ENCODE results near the gene CCDC38. TPM values are rescaled to one million over a fixed set of nuclear protein-coding genes. Genes with fewer than 3 reads are reported as not detected.

CCDC38 gene
- total RNA-seq, 1 donor from 2014 or later, result not detected

DNA sequence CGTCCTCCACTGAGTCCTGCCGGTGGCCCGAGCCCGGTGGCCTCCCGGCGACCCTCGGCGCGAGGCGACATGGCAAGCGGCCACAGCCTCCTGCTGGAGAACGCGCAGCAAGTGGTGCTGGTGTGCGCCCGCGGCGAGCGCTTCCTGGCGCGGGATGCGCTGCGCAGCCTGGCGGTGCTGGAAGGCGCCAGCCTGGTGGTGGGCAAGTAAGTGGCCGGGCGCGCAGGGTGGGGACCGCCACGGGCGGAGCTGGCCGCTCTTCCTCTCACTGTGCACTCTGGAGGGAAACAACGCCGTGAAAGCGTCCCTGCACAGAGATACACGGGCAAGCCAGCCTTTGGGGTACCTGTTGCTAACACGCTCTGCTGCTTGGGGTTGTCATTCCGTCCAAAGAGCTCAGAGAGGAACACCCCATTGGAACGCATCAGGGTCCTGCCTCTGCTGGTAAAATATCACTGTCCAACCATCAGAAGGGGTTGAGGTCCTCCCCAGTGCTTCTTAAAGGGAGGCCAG is 972 bp upstream of the CCDC38 start, which contains the start of gene AMDHD1:
AMDHD1 (plus strand) TSS at position 2 of the 513 bp plus-strand sequence; CDS start at position 70, 68 bp downstream.
- no peaks in the 10 kb centered on the region for H3K27me3 ChIP-seq (ENCODE audit: control insufficient read depth in 3 of 3, insufficient read depth in 3 of 3, low read length in 3 of 3)
- H3K36me3 ChIP-seq (ENCODE audit: control insufficient read depth in 3 of 3, insufficient read depth in 3 of 3, low read length in 3 of 3), result no peaks in the 10 kb centered on the region
- H3K4me3 ChIP-seq (ENCODE audit: low read length in 3 of 3), result peak within 1 kb of the TSS; percentile 92 to 97 (median 92)
- H3K9me3 ChIP-seq (ENCODE audit: control insufficient read depth in 3 of 3, low read length in 3 of 3), result no peaks in the 10 kb centered on the region
- peaks cover 6 to 9% (median 6%) of the 10 kb centered on the region in 3 donors for H3K4me1 ChIP-seq (ENCODE audit: control insufficient read depth in 3 of 3, insufficient read depth in 3 of 3, low read length in 3 of 3)
- peak within 1 kb of the TSS; percentile 77 to 88 (median 83) for H3K9ac ChIP-seq (ENCODE audit: low read depth in 1 of 3, low read length in 3 of 3)
- H3K27ac ChIP-seq (ENCODE audit: low read depth, low read length), result peak within 1 kb of the TSS; percentile 69

- Histone ChIP-seq H3K27me3 (ENCODE audit: control insufficient read depth in 3 of 3, insufficient read depth in 3 of 3, low read length in 3 of 3) (no peaks in the 10 kb centered on the region), H3K9me3 (ENCODE audit: control insufficient read depth in 3 of 3, low read length in 3 of 3) (no peaks in the 10 kb centered on the region), H3K4me1 (ENCODE audit: control insufficient read depth in 3 of 3, insufficient read depth in 3 of 3, low read length in 3 of 3) (peaks cover 6 to 9% (median 6%) of the 10 kb centered on the region in 3 donors), H3K4me3 (ENCODE audit: low read length in 3 of 3) (peak overlapping the region; percentile 92 to 97 (median 92)), H3K36me3 (ENCODE audit: control insufficient read depth in 3 of 3, insufficient read depth in 3 of 3, low read length in 3 of 3) (no peaks in the 10 kb centered on the region), H3K9ac (ENCODE audit: low read depth in 1 of 3, low read length in 3 of 3) (peak overlapping the region; percentile 57 to 88 (median 77)), H3K27ac (ENCODE audit: low read depth, low read length) (peak overlapping the region; percentile 69)
Measured at GRCh38 chr12:95942101-95942523, 302 bp downstream of the CCDC38 start.

DNA sequence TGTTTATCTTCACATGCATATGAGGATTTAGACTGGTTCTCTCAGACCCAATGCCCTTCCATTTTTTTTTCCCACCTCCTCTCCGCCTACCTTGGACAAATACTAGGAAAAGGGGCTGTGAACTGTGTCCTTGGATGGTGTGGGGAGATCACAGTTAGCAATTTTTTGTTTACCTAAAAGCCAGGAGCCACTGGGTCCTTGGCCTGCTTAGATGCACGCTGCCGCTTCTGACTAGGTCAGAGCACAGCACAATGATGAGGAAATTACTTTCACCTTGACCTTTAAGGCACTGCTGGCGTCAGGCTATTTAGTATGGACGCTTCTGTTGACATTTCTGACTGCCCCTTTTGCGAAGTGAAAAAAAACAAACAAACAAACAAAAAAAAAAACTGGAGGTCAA is 1.9 kb downstream of the CCDC38 start:
- H3K27ac ChIP-seq (ENCODE audit: low read depth, low read length), result no peak overlapping the region
- H3K27me3 ChIP-seq (ENCODE audit: control insufficient read depth in 3 of 3, insufficient read depth in 3 of 3, low read length in 3 of 3), result no peaks in the 10 kb centered on the region
- no peak overlapping the region for H3K4me3 ChIP-seq (ENCODE audit: low read length in 3 of 3)
- no peaks in the 10 kb centered on the region for H3K36me3 ChIP-seq (ENCODE audit: control insufficient read depth in 3 of 3, insufficient read depth in 3 of 3, low read length in 3 of 3)
- H3K9me3 ChIP-seq (ENCODE audit: control insufficient read depth in 3 of 3, low read length in 3 of 3), result no peaks in the 10 kb centered on the region
- H3K9ac ChIP-seq (ENCODE audit: low read depth in 1 of 3, low read length in 3 of 3), result no peak overlapping the region
- peaks cover 6 to 9% (median 6%) of the 10 kb centered on the region in 3 donors for H3K4me1 ChIP-seq (ENCODE audit: control insufficient read depth in 3 of 3, insufficient read depth in 3 of 3, low read length in 3 of 3)

DNA sequence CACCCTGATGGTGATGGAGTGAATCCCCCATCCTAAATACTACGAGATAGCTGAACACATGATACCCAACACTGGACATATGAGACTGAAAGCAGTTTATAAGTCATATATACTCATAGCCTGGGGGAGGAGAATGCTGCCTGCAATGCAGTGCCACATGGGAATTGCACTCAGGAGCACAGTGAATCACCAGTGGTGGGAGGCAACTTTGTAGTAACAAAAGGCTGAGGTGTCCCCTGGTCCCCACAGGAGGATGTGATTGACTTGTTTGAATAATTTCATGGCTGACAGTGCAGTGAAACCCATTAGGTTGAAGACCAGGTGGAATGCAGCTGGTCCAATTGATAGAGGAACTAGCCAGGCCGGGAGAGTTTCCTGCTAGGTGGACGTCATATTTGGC is 20.2 kb downstream of the CCDC38 start:
- Histone ChIP-seq H3K9ac (ENCODE audit: low read depth in 1 of 3, low read length in 3 of 3) (no peak overlapping the region), H3K9me3 (ENCODE audit: control insufficient read depth in 3 of 3, low read length in 3 of 3) (no peaks in the 10 kb centered on the region), H3K4me3 (ENCODE audit: low read length in 3 of 3) (no peak overlapping the region), H3K36me3 (ENCODE audit: control insufficient read depth in 3 of 3, insufficient read depth in 3 of 3, low read length in 3 of 3) (no peaks in the 10 kb centered on the region), H3K27ac (ENCODE audit: low read depth, low read length) (no peak overlapping the region), H3K4me1 (ENCODE audit: control insufficient read depth in 3 of 3, insufficient read depth in 3 of 3, low read length in 3 of 3) (no peaks in the 10 kb centered on the region), H3K27me3 (ENCODE audit: control insufficient read depth in 3 of 3, insufficient read depth in 3 of 3, low read length in 3 of 3) (no peaks in the 10 kb centered on the region)

DNA sequence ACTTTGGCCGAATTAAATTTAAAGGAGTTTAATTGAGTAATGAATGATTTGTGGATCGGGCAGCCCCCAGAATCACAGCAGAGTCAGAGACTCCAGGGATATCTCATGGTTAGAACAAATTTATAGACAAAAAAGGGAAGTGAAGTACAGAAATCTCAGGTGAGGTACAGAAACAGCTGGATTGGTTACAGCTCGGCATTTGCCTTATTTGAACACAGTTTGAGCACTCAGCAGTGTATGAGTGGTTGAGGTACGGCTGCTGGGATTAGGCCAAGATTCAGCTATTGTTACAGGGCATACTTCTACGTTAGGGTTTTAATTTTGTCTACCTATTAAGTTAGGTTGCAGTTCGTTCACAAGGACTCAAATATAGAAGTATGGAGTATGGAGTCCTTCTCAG is 23.3 kb downstream of the CCDC38 start:
- no peaks in the 10 kb centered on the region for H3K27me3 ChIP-seq (ENCODE audit: control insufficient read depth in 3 of 3, insufficient read depth in 3 of 3, low read length in 3 of 3)
- no peaks in the 10 kb centered on the region for H3K36me3 ChIP-seq (ENCODE audit: control insufficient read depth in 3 of 3, insufficient read depth in 3 of 3, low read length in 3 of 3)
- H3K9ac ChIP-seq (ENCODE audit: low read depth in 1 of 3, low read length in 3 of 3), result no peak overlapping the region
- no peak overlapping the region for H3K27ac ChIP-seq (ENCODE audit: low read depth, low read length)
- no peak overlapping the region for H3K4me3 ChIP-seq (ENCODE audit: low read length in 3 of 3)
- H3K4me1 ChIP-seq (ENCODE audit: control insufficient read depth in 3 of 3, insufficient read depth in 3 of 3, low read length in 3 of 3), result no peaks in the 10 kb centered on the region
- no peaks in the 10 kb centered on the region for H3K9me3 ChIP-seq (ENCODE audit: control insufficient read depth in 3 of 3, low read length in 3 of 3)

DNA sequence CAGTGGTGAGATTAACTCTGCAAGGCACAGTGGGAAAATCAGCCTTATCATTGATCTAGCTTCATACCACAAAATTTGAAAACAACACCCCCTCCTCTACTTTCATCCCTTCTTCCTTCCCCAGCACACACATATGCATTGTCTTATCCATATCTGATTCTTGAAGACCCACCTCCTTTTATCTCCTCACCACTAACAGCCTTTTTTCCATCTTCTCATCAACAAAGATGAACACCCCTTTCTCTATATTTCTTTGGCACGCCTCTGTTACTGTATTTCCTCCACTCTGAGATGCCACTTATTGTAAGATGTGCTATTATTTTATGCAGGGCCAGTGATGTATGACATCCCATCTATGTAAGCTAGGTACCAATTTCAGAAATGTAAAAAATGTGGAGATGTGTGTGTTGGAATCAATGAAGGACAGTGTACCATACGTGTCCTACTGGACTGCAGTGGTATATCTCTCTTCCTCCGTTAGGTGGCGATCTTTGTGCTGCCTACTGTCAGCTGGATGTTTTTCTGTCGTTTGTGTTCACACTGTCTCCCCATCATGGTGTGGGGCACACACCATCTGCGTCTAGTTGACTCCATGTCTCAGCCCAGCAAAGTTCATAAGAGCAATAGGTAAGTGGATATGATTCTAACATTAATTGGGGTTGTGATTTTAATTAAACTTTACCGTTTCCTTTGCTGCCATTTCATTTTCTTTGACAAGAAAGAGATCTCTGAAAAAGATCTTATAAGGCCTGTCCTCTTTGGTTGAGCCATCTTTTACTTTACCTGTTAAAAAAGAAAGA is 24.0 kb downstream of the CCDC38 start:
- no peaks in the 10 kb centered on the region for H3K36me3 ChIP-seq (ENCODE audit: control insufficient read depth in 3 of 3, insufficient read depth in 3 of 3, low read length in 3 of 3)
- H3K9me3 ChIP-seq (ENCODE audit: control insufficient read depth in 3 of 3, low read length in 3 of 3), result no peaks in the 10 kb centered on the region
- H3K27ac ChIP-seq (ENCODE audit: low read depth, low read length), result no peak overlapping the region
- H3K27me3 ChIP-seq (ENCODE audit: control insufficient read depth in 3 of 3, insufficient read depth in 3 of 3, low read length in 3 of 3), result no peaks in the 10 kb centered on the region
- no peaks in the 10 kb centered on the region for H3K4me1 ChIP-seq (ENCODE audit: control insufficient read depth in 3 of 3, insufficient read depth in 3 of 3, low read length in 3 of 3)
- no peak overlapping the region for H3K4me3 ChIP-seq (ENCODE audit: low read length in 3 of 3)
- no peak overlapping the region for H3K9ac ChIP-seq (ENCODE audit: low read depth in 1 of 3, low read length in 3 of 3)

DNA sequence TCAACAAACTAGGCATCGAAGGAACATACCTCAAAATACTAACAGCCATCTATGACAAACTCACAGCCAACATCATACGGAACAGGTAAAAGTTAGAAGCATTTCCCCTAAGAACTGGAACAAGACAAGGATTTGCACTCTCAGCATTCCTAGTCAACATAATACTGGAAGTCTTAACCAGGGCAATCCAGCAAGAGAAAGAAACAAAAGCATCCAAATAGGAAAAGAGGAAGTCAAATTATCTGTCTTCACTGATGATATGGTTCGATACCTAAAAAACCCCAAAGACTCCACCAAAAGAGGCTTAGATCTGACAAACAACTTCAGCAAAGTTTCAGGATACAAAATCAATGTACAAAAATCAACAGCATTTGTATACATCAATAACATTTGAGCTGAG is 32.5 kb downstream of the CCDC38 start:
- H3K4me3 ChIP-seq (ENCODE audit: low read length in 3 of 3), result no peak overlapping the region
- no peaks in the 10 kb centered on the region for H3K4me1 ChIP-seq (ENCODE audit: control insufficient read depth in 3 of 3, insufficient read depth in 3 of 3, low read length in 3 of 3)
- no peak overlapping the region for H3K9ac ChIP-seq (ENCODE audit: low read depth in 1 of 3, low read length in 3 of 3)
- no peaks in the 10 kb centered on the region for H3K36me3 ChIP-seq (ENCODE audit: control insufficient read depth in 3 of 3, insufficient read depth in 3 of 3, low read length in 3 of 3)
- no peak overlapping the region for H3K27ac ChIP-seq (ENCODE audit: low read depth, low read length)
- H3K9me3 ChIP-seq (ENCODE audit: control insufficient read depth in 3 of 3, low read length in 3 of 3), result no peaks in the 10 kb centered on the region
- H3K27me3 ChIP-seq (ENCODE audit: control insufficient read depth in 3 of 3, insufficient read depth in 3 of 3, low read length in 3 of 3), result no peaks in the 10 kb centered on the region

GRCh38 chr12:95908573-95908972 is 33.8 kb downstream of the CCDC38 start:
- H3K4me3 ChIP-seq (ENCODE audit: low read length in 3 of 3), result no peak overlapping the region
- H3K9me3 ChIP-seq (ENCODE audit: control insufficient read depth in 3 of 3, low read length in 3 of 3), result peaks cover 0 to 1% (median 0%) of the 10 kb centered on the region in 3 donors
- no peaks in the 10 kb centered on the region for H3K27me3 ChIP-seq (ENCODE audit: control insufficient read depth in 3 of 3, insufficient read depth in 3 of 3, low read length in 3 of 3)
- H3K27ac ChIP-seq (ENCODE audit: low read depth, low read length), result no peak overlapping the region
- no peaks in the 10 kb centered on the region for H3K36me3 ChIP-seq (ENCODE audit: control insufficient read depth in 3 of 3, insufficient read depth in 3 of 3, low read length in 3 of 3)
- H3K9ac ChIP-seq (ENCODE audit: low read depth in 1 of 3, low read length in 3 of 3), result no peak overlapping the region
- no peaks in the 10 kb centered on the region for H3K4me1 ChIP-seq (ENCODE audit: control insufficient read depth in 3 of 3, insufficient read depth in 3 of 3, low read length in 3 of 3)

DNA sequence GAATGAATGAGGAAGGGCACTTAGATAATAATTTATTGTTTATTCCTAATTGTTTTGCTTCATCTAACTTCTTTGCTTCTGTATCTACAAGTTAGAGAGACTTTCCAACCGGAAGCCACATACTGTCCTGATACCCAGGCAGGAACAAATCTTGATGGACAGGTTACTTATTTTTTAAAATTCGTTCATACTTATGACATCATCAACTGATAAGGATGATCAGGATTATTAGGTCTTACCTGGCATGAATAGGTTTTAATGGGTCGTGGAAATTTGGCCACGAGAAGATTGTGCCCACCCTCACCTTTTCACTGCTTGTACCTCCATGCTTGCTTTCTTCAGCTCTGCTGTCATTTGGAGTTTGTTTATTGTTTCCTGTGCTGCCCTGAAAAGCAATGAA is 44.3 kb downstream of the CCDC38 start:
- no peaks in the 10 kb centered on the region for H3K4me1 ChIP-seq (ENCODE audit: control insufficient read depth in 3 of 3, insufficient read depth in 3 of 3, low read length in 3 of 3)
- H3K36me3 ChIP-seq (ENCODE audit: control insufficient read depth in 3 of 3, insufficient read depth in 3 of 3, low read length in 3 of 3), result no peaks in the 10 kb centered on the region
- no peak overlapping the region for H3K9ac ChIP-seq (ENCODE audit: low read depth in 1 of 3, low read length in 3 of 3)
- no peaks in the 10 kb centered on the region for H3K9me3 ChIP-seq (ENCODE audit: control insufficient read depth in 3 of 3, low read length in 3 of 3)
- no peak overlapping the region for H3K4me3 ChIP-seq (ENCODE audit: low read length in 3 of 3)
- no peaks in the 10 kb centered on the region for H3K27me3 ChIP-seq (ENCODE audit: control insufficient read depth in 3 of 3, insufficient read depth in 3 of 3, low read length in 3 of 3)
- H3K27ac ChIP-seq (ENCODE audit: low read depth, low read length), result no peak overlapping the region

- no peaks in the 10 kb centered on the region for H3K27me3 ChIP-seq (ENCODE audit: control insufficient read depth in 3 of 3, insufficient read depth in 3 of 3, low read length in 3 of 3)
- H3K4me3 ChIP-seq (ENCODE audit: low read length in 3 of 3), result no peak overlapping the region
- H3K4me1 ChIP-seq (ENCODE audit: control insufficient read depth in 3 of 3, insufficient read depth in 3 of 3, low read length in 3 of 3), result no peaks in the 10 kb centered on the region
- H3K9ac ChIP-seq (ENCODE audit: low read depth in 1 of 3, low read length in 3 of 3), result no peak overlapping the region
- H3K27ac ChIP-seq (ENCODE audit: low read depth, low read length), result no peak overlapping the region
- no peaks in the 10 kb centered on the region for H3K9me3 ChIP-seq (ENCODE audit: control insufficient read depth in 3 of 3, low read length in 3 of 3)
- H3K36me3 ChIP-seq (ENCODE audit: control insufficient read depth in 3 of 3, insufficient read depth in 3 of 3, low read length in 3 of 3), result no peaks in the 10 kb centered on the region
Measured at GRCh38 chr12:95896846-95897245, 45.6 kb downstream of the CCDC38 start.

Data from skeletal muscle tissue (tissue), 4 donors.